ENCODE results near the gene BAHCC1.

GRCh38 chr17:81474958-81475357 lies 79.7 kb downstream of the BAHCC1 start:
- TF ChIP-seq ZNF274 (IDR thresholded peaks at IDR 0.05; ENCODE audit: low read depth, low read length) (no peak), SUZ12 (IDR thresholded peaks at IDR 0.05; ENCODE audit: extremely low read depth, insufficient read depth, insufficient read length) (no peak)

Measured in NT2/D1 (cell line).